ENCODE measurements around the gene WDR18.

DNA sequence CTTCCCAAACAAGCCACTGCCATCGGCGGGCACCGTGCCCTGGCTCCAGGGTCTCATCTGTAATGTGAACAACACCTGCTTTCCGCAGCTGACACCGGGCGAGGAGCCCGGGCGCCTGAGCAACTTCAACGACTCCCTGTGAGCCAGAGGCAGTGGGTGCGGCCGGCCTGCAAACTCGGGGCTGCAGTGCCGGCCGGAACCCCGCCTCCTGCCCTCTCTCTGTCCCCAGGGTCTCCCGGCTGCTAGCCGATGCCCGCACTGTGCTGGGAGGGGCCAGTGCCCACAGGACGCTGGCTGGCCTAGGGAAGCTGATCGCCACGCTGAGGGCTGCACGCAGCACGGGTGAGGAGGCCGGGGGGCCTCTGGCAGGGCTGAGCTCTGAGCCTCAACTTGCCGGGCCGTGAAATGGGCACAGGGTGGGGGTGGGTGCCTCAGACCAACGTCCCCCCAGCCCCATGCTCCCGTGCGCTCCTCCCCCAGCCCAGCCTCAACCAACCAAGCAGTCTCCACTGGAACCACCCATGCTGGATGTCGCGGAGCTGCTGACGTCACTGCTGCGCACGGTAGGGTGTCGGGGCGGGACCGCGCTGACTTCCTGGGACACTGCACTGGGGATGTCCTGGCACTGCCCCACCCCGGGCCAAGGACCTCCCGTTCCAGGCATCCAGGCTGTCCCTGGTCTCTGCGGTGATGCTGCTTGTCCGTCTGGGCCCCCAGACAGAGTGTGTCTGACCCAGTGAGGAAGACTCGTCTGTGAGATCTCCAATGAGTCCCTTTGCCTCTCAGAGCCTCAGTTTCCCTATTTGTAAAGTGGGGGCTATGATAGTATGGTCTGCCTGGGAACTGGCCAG, 57.9 kb downstream of the WDR18 start:
- TF ChIP-seq, protein P1, sequence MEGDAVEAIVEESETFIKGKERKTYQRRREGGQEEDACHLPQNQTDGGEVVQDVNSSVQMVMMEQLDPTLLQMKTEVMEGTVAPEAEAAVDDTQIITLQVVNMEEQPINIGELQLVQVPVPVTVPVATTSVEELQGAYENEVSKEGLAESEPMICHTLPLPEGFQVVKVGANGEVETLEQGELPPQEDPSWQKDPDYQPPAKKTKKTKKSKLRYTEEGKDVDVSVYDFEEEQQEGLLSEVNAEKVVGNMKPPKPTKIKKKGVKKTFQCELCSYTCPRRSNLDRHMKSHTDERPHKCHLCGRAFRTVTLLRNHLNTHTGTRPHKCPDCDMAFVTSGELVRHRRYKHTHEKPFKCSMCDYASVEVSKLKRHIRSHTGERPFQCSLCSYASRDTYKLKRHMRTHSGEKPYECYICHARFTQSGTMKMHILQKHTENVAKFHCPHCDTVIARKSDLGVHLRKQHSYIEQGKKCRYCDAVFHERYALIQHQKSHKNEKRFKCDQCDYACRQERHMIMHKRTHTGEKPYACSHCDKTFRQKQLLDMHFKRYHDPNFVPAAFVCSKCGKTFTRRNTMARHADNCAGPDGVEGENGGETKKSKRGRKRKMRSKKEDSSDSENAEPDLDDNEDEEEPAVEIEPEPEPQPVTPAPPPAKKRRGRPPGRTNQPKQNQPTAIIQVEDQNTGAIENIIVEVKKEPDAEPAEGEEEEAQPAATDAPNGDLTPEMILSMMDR (IDR thresholded peaks at IDR 0.05): no peak
- TF ChIP-seq POLR2A (IDR thresholded peaks at IDR 0.05): no peak

All from uterus (tissue), 2 donors.